Measurements from ENCODE around the gene CKS2.

CKS2 gene

GRCh38 chr9:89304020-89304833 lies 6.8 kb upstream of the CKS2 start:
- TF ChIP-seq, protein P1, sequence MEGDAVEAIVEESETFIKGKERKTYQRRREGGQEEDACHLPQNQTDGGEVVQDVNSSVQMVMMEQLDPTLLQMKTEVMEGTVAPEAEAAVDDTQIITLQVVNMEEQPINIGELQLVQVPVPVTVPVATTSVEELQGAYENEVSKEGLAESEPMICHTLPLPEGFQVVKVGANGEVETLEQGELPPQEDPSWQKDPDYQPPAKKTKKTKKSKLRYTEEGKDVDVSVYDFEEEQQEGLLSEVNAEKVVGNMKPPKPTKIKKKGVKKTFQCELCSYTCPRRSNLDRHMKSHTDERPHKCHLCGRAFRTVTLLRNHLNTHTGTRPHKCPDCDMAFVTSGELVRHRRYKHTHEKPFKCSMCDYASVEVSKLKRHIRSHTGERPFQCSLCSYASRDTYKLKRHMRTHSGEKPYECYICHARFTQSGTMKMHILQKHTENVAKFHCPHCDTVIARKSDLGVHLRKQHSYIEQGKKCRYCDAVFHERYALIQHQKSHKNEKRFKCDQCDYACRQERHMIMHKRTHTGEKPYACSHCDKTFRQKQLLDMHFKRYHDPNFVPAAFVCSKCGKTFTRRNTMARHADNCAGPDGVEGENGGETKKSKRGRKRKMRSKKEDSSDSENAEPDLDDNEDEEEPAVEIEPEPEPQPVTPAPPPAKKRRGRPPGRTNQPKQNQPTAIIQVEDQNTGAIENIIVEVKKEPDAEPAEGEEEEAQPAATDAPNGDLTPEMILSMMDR (conservative IDR thresholded peaks at IDR 0.05; ENCODE audit: low read depth, low read length) = no peak
- DNase-seq (ENCODE audit: low read depth) = no peak
- H3K4me3 ChIP-seq (ENCODE audit: low read depth, low read length) = no peak overlapping the region

DNA sequence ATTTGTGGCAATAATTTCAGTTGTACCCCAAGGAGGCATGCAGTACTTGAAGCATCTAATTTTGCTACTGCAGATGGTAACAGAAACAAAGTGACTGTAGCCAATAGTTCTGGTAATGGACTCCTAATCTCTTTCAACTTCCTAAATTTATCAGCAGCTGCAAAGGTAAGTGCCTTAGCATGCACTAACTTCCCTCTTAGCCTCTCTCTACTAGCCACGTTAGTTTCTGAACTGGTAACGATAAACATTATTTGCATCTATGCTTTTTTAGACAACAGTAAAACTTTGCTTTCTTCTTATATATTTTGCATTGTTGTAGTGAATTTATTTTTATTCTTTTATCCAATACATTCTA lies 6.2 kb upstream of the CKS2 start:
- no peak overlapping the region for H3K4me3 ChIP-seq (ENCODE audit: low read depth, low read length)
- DNase-seq (ENCODE audit: low read depth) = no peak
- TF ChIP-seq, protein P1 (conservative IDR thresholded peaks at IDR 0.05; ENCODE audit: low read depth, low read length) = no peak

DNA sequence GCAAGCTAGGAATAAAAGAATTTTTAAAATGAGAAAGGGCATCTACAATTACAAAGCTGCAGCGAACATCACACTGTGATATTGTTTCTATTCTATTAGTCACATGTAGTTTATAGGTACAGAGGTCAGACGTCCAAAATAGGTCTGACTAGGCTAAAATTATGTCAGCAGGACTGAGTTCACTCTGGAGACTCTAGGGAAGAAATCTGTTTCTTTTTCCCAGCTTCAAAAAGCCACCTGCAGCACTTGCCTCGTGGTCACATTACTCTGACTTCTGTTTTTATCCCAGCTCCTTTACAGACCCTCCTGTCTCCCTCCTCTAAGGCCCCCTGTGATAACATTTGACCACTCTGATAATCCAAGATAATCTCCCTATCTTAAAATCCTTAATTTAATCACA lies 5.1 kb upstream of the CKS2 start:
- DNase-seq (ENCODE audit: low read depth) = no peak
- TF ChIP-seq, protein P1 (conservative IDR thresholded peaks at IDR 0.05; ENCODE audit: low read depth, low read length) = no peak
- H3K4me3 ChIP-seq (ENCODE audit: low read depth, low read length) = no peak overlapping the region

DNA sequence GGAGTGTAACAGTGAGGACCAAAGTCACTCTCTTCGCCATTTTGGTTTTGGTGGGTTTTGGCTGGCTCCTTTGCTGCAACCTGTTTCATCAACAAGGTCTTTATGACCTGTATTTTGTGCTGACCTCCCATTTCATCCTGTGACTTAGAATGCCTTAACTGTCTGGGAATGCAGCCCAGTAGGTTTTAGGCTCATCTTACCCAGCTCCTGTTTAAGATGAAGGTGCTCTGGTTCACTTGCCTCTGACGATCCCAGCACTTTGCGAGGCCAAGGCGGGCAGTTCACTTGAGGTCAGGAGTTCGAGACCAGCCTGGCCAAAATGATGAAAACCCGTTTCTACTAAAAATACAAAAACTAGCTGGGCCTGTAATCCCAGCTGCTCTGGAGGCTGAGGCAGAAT lies 1.8 kb upstream of the CKS2 start:
- TF ChIP-seq, protein P1 (conservative IDR thresholded peaks at IDR 0.05; ENCODE audit: low read depth, low read length) = no peak
- DNase-seq (ENCODE audit: low read depth) = peak; percentile 16
- H3K4me3 ChIP-seq (ENCODE audit: low read depth, low read length) = no peak overlapping the region

GRCh38 chr9:89309608-89310474 lies 1.2 kb upstream of the CKS2 start:
- H3K4me3 ChIP-seq (ENCODE audit: low read depth, low read length) = peak overlapping the region; percentile 72
- TF ChIP-seq, protein P1 (conservative IDR thresholded peaks at IDR 0.05; ENCODE audit: low read depth, low read length) = no peak
- peak; percentile 14 for DNase-seq (ENCODE audit: low read depth)

DNA sequence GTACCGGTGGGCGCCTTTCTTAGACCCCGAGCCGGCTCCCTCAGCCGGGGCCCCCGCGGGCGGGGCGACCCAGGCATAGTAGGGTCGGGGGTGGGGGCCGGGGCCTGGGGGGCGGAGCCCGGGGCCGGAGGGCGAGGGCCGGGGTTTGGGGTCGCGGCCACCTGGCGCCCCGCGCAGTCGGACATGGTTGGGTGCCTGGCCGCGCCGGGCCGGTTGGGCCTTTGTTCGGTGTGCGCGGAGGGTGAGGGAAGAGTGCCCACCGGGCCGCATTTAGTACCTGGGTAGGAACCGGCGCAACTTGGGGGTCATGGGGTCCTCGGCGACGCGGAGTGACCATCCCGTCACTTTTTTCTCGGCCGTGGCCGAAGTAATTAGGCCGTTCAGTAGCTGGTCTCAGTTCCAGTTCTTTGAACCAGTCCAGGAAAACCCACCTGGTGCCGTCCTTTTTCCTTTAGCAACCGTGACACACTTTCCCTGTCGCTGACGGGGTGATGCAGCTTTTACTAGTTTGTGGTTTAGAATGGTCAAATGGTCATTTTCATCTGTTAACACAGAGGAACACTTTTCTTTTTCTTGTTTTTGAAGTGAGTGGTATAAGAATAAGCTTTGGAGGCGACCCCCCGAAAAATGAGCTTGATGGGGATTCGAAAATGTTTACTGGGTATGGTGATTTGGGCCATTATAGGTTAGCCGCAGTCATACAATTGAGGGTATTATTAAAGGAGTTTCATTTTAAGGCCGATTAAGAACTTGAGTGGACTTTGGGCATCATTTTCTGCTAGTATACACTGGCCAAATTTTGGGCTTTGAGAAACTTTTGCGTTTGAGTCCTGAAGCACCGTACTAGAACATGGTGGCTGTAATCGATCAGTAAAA lies 589 bp downstream of the CKS2 start:
- peak; percentile 20 for DNase-seq (ENCODE audit: low read depth)
- TF ChIP-seq, protein P1 (conservative IDR thresholded peaks at IDR 0.05; ENCODE audit: low read depth, low read length) = no peak

More for the DNA sequence above, 589 bp downstream of the CKS2 start:
- H3K4me3 ChIP-seq (ENCODE audit: low read depth, low read length) = peak overlapping the region; percentile 77

Measured in choroid plexus epithelial cell (primary cell).